H1 (cell line): Measurements from ENCODE around the gene WDR89. TPM values are rescaled to one million over a fixed set of nuclear protein-coding genes. Genes with fewer than 3 reads are reported as not detected.

Experiments used
- CBX8 ChIP-seq: fragments of 300-800, 300-1000 bp; sonication (generic); IDR thresholded peaks from 2 replicates; pipeline ENCODE4 v1.7.1; 2016; ENCODE audit warnings: low read depth, low read length, borderline replicate concordance
- CREB1 ChIP-seq: IDR thresholded peaks from 2 replicates; pipeline ENCODE4 v1.6.1; 2012; ENCODE audit warnings: inconsistent platforms
- EP300 ChIP-seq, 2 experiments: IDR thresholded peaks; 1 replicate in 1 of 2; 2 replicates in 1 of 2; pipeline ENCODE4 v1.6.1; 2011 to 2012; ENCODE audit warnings: low read depth in 2 of 2, low read length in 2 of 2, mild to moderate bottlenecking in 2 of 2, borderline replicate concordance in 1 of 2, inconsistent platforms in 1 of 2, moderate library complexity in 1 of 2
- GTF2F1 ChIP-seq: IDR thresholded peaks from 2 replicates; pipeline ENCODE4 v1.6.1; 2012; ENCODE audit warnings: low read depth, low read length, improper control_type of control experiment, borderline replicate concordance
- HDAC2 ChIP-seq, 2 experiments: fragments of 300-600 bp in 1 of 2; sonication (generic) in 1 of 2; IDR thresholded peaks; 2 replicates each; pipeline ENCODE4 v1.6.1; 2011 to 2012; ENCODE audit warnings: low read depth in 2 of 2, low read length in 2 of 2, mild to moderate bottlenecking in 2 of 2, moderate library complexity in 2 of 2, borderline replicate concordance in 1 of 2, inconsistent platforms in 1 of 2
- HDAC6 ChIP-seq: IDR thresholded peaks from one replicate; pipeline ENCODE4 v1.7.1; 2012; ENCODE audit warnings: low read depth, mild to moderate bottlenecking, inconsistent platforms, low read length, moderate library complexity
- SAP30 ChIP-seq: fragments of 300-600 bp; sonication (generic); IDR thresholded peaks from 2 replicates; pipeline ENCODE4 v1.7.1; 2012; ENCODE audit warnings: low read length, moderate library complexity, mild to moderate bottlenecking, inconsistent platforms; ENCODE audit not compliant: insufficient read depth, insufficient replicate concordance
- SIN3A ChIP-seq, 2 experiments: IDR thresholded peaks in 1 of 2; conservative IDR thresholded peaks in 1 of 2; 2 replicates each; pipeline ENCODE4 v1.6.1; 2011 to 2012; ENCODE audit warnings: low read length in 2 of 2, improper control_type of control experiment in 1 of 2, low read depth in 1 of 2, mild to moderate bottlenecking in 1 of 2
- SIX5 ChIP-seq: IDR thresholded peaks from 2 replicates; pipeline ENCODE4 v1.6.1; 2011; ENCODE audit warnings: mild to moderate bottlenecking, low read depth, low read length
- TAF7 ChIP-seq: optimal IDR thresholded peaks from 2 replicates; pipeline ENCODE3; 2011; ENCODE audit warnings: low read depth, mild to moderate bottlenecking, inconsistent platforms, low read length, moderate library complexity, borderline replicate concordance
- polyA plus RNA-seq, 7 experiments: library from polyadenylated mRNA; depleted of rRNA in 3 of 7; stranded (reverse) in 5 of 7; unstranded in 2 of 7; fragments of >200 nt in 5 of 7; fragments of 200-250 nt in 2 of 7; gene quantifications; 1 replicate in 5 of 7; 2 replicates in 1 of 7; 4 replicates in 1 of 7; pipeline versions ENCODE4 v1.2.1 to v1.2.3, GENCODE V29; 2011 to 2013; ENCODE audit warnings: missing spikeins in 2 of 7, mixed read lengths in 2 of 7
- total RNA-seq: library from RNA; stranded (reverse); fragmentation: NEBNext Ultra II Directional; extraction: Animal tissue kit (Norgen Biotek cat#: 25700); gene quantifications from 2 replicates; pipeline ENCODE4 v1.2.1, GENCODE V29; 2021
- TF ChIP-seq, protein P1 (sequence below): fragments of 300-600 bp; sonication (generic); IDR thresholded peaks from 2 replicates; pipeline ENCODE4 v1.7.1; 2012; ENCODE audit warnings: low read length, moderate library complexity, mild to moderate bottlenecking, inconsistent platforms; ENCODE audit not compliant: insufficient replicate concordance

Gene WDR89
- total and polyA plus RNA-seq, 2 of the 8 experiments (the other 6 are each of a cell fraction or from before 2014, with no cell fraction given), result 8.3 to 32.9 TPM

GRCh38 chr14:63677891-63678379, 36.3 kb upstream of the WDR89 start (continued):
- TF ChIP-seq, protein P1, sequence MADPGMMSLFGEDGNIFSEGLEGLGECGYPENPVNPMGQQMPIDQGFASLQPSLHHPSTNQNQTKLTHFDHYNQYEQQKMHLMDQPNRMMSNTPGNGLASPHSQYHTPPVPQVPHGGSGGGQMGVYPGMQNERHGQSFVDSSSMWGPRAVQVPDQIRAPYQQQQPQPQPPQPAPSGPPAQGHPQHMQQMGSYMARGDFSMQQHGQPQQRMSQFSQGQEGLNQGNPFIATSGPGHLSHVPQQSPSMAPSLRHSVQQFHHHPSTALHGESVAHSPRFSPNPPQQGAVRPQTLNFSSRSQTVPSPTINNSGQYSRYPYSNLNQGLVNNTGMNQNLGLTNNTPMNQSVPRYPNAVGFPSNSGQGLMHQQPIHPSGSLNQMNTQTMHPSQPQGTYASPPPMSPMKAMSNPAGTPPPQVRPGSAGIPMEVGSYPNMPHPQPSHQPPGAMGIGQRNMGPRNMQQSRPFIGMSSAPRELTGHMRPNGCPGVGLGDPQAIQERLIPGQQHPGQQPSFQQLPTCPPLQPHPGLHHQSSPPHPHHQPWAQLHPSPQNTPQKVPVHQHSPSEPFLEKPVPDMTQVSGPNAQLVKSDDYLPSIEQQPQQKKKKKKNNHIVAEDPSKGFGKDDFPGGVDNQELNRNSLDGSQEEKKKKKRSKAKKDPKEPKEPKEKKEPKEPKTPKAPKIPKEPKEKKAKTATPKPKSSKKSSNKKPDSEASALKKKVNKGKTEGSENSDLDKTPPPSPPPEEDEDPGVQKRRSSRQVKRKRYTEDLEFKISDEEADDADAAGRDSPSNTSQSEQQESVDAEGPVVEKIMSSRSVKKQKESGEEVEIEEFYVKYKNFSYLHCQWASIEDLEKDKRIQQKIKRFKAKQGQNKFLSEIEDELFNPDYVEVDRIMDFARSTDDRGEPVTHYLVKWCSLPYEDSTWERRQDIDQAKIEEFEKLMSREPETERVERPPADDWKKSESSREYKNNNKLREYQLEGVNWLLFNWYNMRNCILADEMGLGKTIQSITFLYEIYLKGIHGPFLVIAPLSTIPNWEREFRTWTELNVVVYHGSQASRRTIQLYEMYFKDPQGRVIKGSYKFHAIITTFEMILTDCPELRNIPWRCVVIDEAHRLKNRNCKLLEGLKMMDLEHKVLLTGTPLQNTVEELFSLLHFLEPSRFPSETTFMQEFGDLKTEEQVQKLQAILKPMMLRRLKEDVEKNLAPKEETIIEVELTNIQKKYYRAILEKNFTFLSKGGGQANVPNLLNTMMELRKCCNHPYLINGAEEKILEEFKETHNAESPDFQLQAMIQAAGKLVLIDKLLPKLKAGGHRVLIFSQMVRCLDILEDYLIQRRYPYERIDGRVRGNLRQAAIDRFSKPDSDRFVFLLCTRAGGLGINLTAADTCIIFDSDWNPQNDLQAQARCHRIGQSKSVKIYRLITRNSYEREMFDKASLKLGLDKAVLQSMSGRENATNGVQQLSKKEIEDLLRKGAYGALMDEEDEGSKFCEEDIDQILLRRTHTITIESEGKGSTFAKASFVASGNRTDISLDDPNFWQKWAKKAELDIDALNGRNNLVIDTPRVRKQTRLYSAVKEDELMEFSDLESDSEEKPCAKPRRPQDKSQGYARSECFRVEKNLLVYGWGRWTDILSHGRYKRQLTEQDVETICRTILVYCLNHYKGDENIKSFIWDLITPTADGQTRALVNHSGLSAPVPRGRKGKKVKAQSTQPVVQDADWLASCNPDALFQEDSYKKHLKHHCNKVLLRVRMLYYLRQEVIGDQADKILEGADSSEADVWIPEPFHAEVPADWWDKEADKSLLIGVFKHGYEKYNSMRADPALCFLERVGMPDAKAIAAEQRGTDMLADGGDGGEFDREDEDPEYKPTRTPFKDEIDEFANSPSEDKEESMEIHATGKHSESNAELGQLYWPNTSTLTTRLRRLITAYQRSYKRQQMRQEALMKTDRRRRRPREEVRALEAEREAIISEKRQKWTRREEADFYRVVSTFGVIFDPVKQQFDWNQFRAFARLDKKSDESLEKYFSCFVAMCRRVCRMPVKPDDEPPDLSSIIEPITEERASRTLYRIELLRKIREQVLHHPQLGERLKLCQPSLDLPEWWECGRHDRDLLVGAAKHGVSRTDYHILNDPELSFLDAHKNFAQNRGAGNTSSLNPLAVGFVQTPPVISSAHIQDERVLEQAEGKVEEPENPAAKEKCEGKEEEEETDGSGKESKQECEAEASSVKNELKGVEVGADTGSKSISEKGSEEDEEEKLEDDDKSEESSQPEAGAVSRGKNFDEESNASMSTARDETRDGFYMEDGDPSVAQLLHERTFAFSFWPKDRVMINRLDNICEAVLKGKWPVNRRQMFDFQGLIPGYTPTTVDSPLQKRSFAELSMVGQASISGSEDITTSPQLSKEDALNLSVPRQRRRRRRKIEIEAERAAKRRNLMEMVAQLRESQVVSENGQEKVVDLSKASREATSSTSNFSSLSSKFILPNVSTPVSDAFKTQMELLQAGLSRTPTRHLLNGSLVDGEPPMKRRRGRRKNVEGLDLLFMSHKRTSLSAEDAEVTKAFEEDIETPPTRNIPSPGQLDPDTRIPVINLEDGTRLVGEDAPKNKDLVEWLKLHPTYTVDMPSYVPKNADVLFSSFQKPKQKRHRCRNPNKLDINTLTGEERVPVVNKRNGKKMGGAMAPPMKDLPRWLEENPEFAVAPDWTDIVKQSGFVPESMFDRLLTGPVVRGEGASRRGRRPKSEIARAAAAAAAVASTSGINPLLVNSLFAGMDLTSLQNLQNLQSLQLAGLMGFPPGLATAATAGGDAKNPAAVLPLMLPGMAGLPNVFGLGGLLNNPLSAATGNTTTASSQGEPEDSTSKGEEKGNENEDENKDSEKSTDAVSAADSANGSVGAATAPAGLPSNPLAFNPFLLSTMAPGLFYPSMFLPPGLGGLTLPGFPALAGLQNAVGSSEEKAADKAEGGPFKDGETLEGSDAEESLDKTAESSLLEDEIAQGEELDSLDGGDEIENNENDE, result no peak
- TF ChIP-seq HDAC2 (IDR thresholded peaks at IDR 0.05; ENCODE audit: borderline replicate concordance in 1 of 2, low read depth in 2 of 2, low read length in 2 of 2) (no peak), SAP30 (no peak), SIX5 (no peak), SIN3A (conservative IDR thresholded peaks at IDR 0.05 in 1 of 2, IDR thresholded peaks at IDR 0.05 in 1 of 2; ENCODE audit: low read depth in 1 of 2, low read length in 2 of 2) (no peak), CREB1 (no peak), TAF7 (no peak), GTF2F1 (no peak), EP300 (IDR thresholded peaks at IDR 0.05; ENCODE audit: borderline replicate concordance in 1 of 2, low read depth in 2 of 2, low read length in 2 of 2) (no peak), CBX8 (no peak), HDAC6 (no peak)
